Spleen (tissue), 7 donors: ENCODE measurements around the gene PHF11.

Experiments
- CTCF ChIP-seq, 11 experiments: fragments of 200-600 bp in 7 of 11; fragments of 450-650 bp in 4 of 11; sonication (generic) in 4 of 11; IDR thresholded peaks in 8 of 11; conservative IDR thresholded peaks in 3 of 11; 1 replicate in 7 of 11; 2 replicates in 4 of 11; pipeline versions ENCODE4 v1.4.0 to v1.8.0; 2016 to 2021; ENCODE audit warnings: antibody characterized with exemption in 11 of 11, inconsistent platforms in 4 of 11, mild to moderate bottlenecking in 1 of 11
- POLR2A ChIP-seq, 3 donors: fragments of 450-650 bp; IDR thresholded peaks; one replicate each; pipeline ENCODE4 v1.5.1; 2017; ENCODE audit warnings: antibody characterized with exemption in 3 of 3, mild to moderate bottlenecking in 1 of 3
- POLR2AphosphoS5 ChIP-seq, 3 donors: sonication (generic); formaldehyde crosslinking; IDR thresholded peaks; one replicate each; pipeline ENCODE4 v1.5.1; 2017; ENCODE audit warnings: antibody characterized with exemption in 3 of 3
- donor health status: DM: no; HTN: no; CAD: no; lungs with moderate emphysema.
- donor health status: DM: no; HTN: no; CAD: no.
- donor health status: DM: no; HTN: no; CAD: no.

GRCh38 chr13:49533011-49533410 lies 37.3 kb downstream of the PHF11 start:
- TF ChIP-seq CTCF (IDR thresholded peaks at IDR 0.05 in 8 of 11, conservative IDR thresholded peaks at IDR 0.05 in 3 of 11) (no peak), POLR2AphosphoS5 (IDR thresholded peaks at IDR 0.05) (no peak), POLR2A (IDR thresholded peaks at IDR 0.05) (no peak)
